ENCODE results near the gene S100B.
"Not testable (repeated sequence)": the region's sequence is repeated elsewhere in the genome, so short reads cannot be mapped to it uniquely, and the experiment has no call there.

Gene S100B

GRCh38 chr21:46605767-46606426, 1.0 kb upstream of the S100B start:
- H3K27ac ChIP-seq: no peak overlapping the region
- no peak for DNase-seq (ENCODE audit: low read depth, low spot score)

DNA sequence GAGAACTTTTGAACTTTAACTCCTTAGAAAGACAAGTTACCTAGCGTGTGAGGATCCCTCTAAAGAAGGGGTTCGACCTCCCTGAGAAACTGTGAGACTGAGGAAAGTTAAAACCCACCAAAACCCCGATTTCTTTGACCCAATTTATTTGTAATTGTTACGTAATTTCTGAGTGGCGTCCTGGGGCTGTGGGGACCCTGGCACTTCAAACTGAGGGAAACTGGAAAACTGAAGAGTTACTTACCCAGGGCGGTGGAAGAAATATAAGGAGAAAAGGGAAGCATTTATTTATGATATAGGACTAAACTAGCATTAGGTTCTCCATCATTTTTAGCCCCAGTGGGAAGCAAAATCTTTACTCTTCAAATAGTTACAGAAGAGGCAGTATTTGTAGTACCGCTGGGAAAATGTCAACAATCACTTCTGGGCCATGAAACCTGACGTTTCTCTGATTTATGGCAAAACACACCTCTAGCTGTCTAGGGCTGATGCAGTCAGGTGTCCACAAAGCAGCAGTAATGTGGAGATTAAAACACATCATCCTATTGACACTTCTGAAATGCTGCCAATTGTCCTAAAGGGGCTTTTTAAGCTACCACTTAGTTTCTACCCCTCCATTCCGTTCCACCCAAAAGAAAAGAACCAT, 430 bp downstream of the S100B start:
- no peak overlapping the region for H3K27ac ChIP-seq

GRCh38 chr21:46603228-46603627, 1.7 kb downstream of the S100B start:
- no peak overlapping the region for H3K27ac ChIP-seq
- no peak for DNase-seq (ENCODE audit: low read depth, low spot score)

More for the DNA sequence above, 430 bp downstream of the S100B start:
- no peak for DNase-seq (ENCODE audit: low read depth, low spot score)

DNA sequence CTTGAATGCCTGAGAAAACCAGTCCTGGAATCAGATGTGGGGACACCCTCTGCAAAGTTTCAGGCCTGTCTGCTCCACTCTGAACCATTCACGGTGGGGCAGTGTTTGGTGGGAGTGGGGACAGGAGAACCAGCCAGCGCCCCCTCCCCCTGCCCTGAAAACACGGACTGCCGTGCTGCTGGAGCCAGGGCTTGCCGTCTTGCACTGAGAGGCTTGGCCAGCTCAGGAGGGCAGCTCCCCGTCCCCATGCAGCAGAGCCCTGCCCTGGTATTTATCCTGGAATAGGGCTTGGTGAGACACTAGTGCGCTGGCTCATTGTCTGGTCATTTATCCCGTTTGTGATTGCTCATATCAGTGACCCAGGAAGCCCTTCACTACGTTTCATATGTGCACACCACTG, 3.9 kb downstream of the S100B start:
- H3K27ac ChIP-seq: no peak overlapping the region
- DNase-seq (ENCODE audit: low read depth, low spot score): no peak

GRCh38 chr21:46600305-46600704, 4.6 kb downstream of the S100B start:
- no peak overlapping the region for H3K27ac ChIP-seq
- DNase-seq (ENCODE audit: low read depth, low spot score): no peak

DNA sequence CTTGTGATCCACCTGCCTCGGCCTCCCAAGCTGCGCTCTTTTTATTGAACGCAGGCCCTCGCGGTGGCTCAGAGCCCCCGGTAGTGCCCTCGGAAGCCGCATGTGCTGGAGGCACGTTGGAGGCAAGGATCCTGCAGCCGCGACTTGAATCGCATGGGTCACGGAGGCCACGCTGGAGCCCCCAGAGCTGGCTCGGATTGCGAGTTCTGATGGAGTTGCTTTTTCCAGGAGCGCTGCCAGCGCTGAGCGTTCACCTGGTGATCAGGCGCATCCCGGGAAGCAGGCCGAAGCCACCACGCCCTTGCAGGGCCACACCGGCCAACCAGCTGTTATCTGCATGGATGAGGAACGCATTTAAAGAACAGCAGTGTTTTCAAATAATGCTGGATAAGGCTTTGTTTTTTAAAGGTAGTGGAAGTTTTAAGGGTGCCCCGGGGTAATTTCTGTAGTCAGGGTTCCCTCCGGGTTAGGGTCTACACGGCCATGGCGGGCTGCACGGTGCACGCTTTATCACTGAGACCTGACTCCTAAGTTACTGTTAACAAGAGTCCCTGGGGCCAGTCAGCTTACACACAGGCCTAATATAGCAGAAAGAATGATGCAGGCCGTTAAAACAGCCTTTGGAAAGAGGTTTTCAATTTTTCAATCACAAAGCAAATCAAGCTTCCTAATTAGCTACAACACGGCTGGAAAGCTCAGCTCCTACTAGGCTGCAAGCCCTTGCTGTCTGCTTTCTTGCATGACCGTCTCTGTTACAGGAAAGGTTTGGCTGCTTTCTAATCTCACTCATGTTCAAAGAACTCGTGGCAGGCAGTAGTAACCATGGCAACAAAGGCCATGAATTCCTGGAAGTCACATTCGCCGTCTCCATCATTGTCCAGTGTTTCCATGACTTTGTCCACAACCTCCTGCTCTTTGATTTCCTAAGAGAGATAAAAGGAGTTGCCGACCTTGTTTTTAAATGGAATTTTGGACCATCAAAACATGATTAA, 6.0 kb downstream of the S100B start:
- no peak for DNase-seq (ENCODE audit: low read depth, low spot score)
- no peak overlapping the region for H3K27ac ChIP-seq

GRCh38 chr21:46597896-46598343, 7.0 kb downstream of the S100B start:
- no peak for DNase-seq (ENCODE audit: low read depth, low spot score)
- H3K27ac ChIP-seq: no peak overlapping the region

GRCh38 chr21:46597031-46597430, 7.9 kb downstream of the S100B start:
- no peak for DNase-seq (ENCODE audit: low read depth, low spot score)

DNA sequence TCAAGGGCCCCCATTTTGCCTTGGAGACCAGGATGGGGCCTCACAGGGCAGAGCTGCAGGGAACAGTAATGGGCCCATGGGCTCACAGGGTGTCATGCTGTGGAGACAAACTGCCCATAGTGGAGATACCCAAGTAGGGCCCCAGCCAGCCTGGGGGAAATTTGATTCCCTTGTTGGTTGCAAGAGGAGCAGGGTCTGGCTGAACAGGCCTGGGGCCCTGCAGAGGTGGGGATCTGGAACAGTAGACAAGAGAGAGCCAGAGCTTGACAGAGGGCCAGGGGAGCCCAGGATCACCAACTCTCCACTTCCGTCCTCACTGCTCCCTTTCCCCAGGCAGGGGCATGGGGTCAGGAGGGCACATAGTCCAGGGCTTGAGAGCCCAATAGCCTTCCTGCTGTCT, 8.7 kb downstream of the S100B start:
- no peak for DNase-seq (ENCODE audit: low read depth, low spot score)
- H3K27ac ChIP-seq: no peak overlapping the region

More at GRCh38 chr21:46597031-46597430, 7.9 kb downstream of the S100B start:
- H3K27ac ChIP-seq: no peak overlapping the region

DNA sequence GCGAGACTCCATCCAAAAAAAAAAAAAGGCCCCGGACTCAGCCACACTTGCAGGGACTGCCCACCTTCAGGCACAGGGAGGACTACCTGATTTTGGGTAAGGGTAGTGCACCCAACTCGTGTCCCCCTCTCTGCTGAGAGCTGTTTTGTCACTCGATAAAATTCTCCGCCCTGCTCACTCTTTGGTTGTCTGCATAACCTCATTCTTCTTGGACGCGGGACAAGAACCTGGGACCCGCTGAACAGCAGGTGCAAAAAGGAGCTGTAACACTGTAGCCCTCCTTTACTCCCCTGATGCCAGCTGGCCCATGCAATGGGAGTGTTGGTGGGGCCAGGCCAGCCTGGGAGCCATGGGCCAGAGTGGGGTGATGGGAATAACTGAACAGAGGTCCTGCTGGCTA, 10.6 kb downstream of the S100B start:
- no peak overlapping the region for H3K27ac ChIP-seq

GRCh38 chr21:46585191-46585953, 19.5 kb downstream of the S100B start:
- DNase-seq (ENCODE audit: low read depth, low spot score): peak; percentile 24
- H3K27ac ChIP-seq: peak overlapping the region; percentile 17

More for the DNA sequence above, 10.6 kb downstream of the S100B start:
- DNase-seq (ENCODE audit: low read depth, low spot score): no peak

GRCh38 chr21:46581780-46582307, 23.0 kb downstream of the S100B start:
- H3K27ac ChIP-seq: no peak overlapping the region
- no peak for DNase-seq (ENCODE audit: low read depth, low spot score)

- not testable (repeated sequence) for H3K27ac ChIP-seq; DNase-seq (ENCODE audit: low read depth, low spot score)
Observed at GRCh38 chr21:46579394-46579793, 25.5 kb downstream of the S100B start.

- not testable (repeated sequence) for DNase-seq (ENCODE audit: low read depth, low spot score); H3K27ac ChIP-seq
Observed at GRCh38 chr21:46577786-46578185, 27.1 kb downstream of the S100B start.

- no peak overlapping the region for H3K27ac ChIP-seq
- no peak for DNase-seq (ENCODE audit: low read depth, low spot score)
Observed at GRCh38 chr21:46572850-46573249, 32.0 kb downstream of the S100B start.

GRCh38 chr21:46570631-46571030, 34.3 kb downstream of the S100B start:
- no peak for DNase-seq (ENCODE audit: low read depth, low spot score)
- H3K27ac ChIP-seq: no peak overlapping the region

DNA sequence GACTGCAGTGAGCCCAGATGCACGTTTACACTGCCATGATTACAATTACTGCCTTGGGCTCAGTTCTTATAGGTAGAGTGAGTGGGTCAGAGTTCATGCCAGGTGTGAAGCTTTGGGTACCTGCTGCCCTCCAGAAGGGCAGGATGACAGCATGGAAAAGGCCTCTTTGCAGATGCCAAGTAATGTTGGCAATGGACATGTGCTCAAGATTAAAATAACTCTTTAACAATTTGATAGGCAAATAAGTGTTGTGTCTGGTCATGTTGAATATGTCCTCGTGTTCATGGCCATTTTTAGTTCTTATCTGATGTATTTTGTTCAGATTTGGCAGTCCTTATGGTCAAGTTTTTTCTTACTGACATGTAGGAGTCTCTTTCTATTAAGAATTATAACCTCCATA, 34.8 kb downstream of the S100B start:
- DNase-seq (ENCODE audit: low read depth, low spot score): no peak
- no peak overlapping the region for H3K27ac ChIP-seq

DNA sequence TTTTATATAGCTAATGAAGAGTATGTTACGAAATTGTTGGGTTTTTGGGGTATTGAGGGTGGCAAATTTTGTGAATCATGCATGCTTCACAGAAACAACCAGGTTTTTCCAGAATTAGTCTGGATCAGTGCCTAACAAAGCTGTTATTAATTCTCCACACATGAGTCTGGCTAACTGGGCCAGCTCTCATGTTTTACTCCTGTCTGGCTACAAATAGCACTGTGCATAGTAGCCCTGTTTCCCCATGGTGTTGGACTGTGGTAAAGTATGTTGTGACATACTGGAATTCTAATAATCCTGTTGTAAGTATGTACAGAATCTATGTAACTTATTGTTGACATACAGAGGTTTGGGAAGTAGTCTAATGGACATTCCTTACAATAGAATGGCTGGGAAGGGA, 35.8 kb downstream of the S100B start:
- no peak for DNase-seq (ENCODE audit: low read depth, low spot score)

DNA sequence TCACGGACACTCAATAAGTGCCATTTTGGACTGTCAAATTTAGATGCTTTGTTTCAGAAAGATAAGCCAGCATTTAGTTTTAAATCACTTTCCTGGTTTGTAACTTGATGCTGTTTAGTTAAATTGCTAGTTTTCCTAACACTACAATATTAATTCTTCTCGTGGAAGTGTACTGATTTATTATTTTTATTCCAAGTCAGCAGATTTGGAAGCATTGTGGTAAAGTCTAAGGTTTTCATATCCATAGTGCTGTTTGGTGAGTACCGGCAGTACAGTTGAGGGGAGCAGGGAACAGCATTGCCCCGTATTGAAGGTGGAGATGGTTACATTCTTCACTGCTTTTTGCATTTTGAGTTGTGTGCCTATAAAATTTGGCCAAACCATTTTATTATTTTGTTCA, 36.3 kb downstream of the S100B start:
- no peak for DNase-seq (ENCODE audit: low read depth, low spot score)
- no peak overlapping the region for H3K27ac ChIP-seq

More for the DNA sequence above, 35.8 kb downstream of the S100B start:
- H3K27ac ChIP-seq: no peak overlapping the region

GRCh38 chr21:46567348-46567747, 37.5 kb downstream of the S100B start:
- no peak for DNase-seq (ENCODE audit: low read depth, low spot score)
- H3K27ac ChIP-seq: no peak overlapping the region
